ENCODE results near the gene CLDN34. TPM values are rescaled to one million over a fixed set of nuclear protein-coding genes. Genes with fewer than 3 reads are reported as not detected.

CLDN34 gene
- total and polyA plus RNA-seq, 2 of the 13 experiments (the other 11 are each of a cell fraction or from before 2014, with no cell fraction given): not detected

- no peaks in the 10 kb centered on the region for H4K20me1 ChIP-seq (ENCODE audit: insufficient read depth, low read length)
- POLR2A ChIA-PET: no interaction called here
- intact Hi-C loops (cut with micrococcal nuclease; ENCODE audit: unreplicated experiment): no loop called here
These were observed 18.8 kb upstream of the CLDN34 start for GRCh38 chrX:9948406-9948805.

More at GRCh38 chrX:9948406-9948805, 18.8 kb upstream of the CLDN34 start:
- peaks cover 10% of the 10 kb centered on the region for H3K4me1 ChIP-seq (ENCODE audit: insufficient read depth, low read length)
- H3K9ac ChIP-seq (ENCODE audit: insufficient read depth, low read depth, low read length): no peak overlapping the region
- ATAC-seq: no peak
- no TSS peak for BruUV-seq (replicated peaks)
- H3K79me2 ChIP-seq (ENCODE audit: insufficient read depth, low read length): no peaks in the 10 kb centered on the region
- 80% methylated on average over 3 of the region's 9 CpGs for whole genome bisulfite sequencing (ENCODE audit: low lambda C conversion rate)
- in situ Hi-C loops (cut with HindIII; ENCODE audit: extremely low pct_ligation_motif_present, low pct_unique_long_range_greater_than_20kb): no loop called here
- H3K36me3 ChIP-seq (replicated peaks in 1 of 2; ENCODE audit: control insufficient read depth in 1 of 2, insufficient read depth in 2 of 2, low read length in 2 of 2): 0 out of 5 replicates have a peak, but pooled peaks cover 0 to 1% of the 10 kb centered on the region in 2 experiments
- no peak for DNase-seq (ENCODE audit: low spot score)
- H3K9me3 ChIP-seq (ENCODE audit: low read length): no peaks in the 10 kb centered on the region; the same call in 1 of the 2 replicates
- FAIRE-seq: no peak
- no peak overlapping the region for H3K4me2 ChIP-seq (ENCODE audit: low read depth, low read length)
- TF ChIP-seq SRSF4 (IDR thresholded peaks at IDR 0.05; ENCODE audit: low read depth, low read length, poor library complexity, severe bottlenecking) (no peak), HDAC6 (IDR thresholded peaks at IDR 0.05; ENCODE audit: low read depth, low read length) (no peak), ZNF644 (CRISPR knock-in tag; IDR thresholded peaks at IDR 0.05; ENCODE audit: low read depth) (no peak), ZNF572 (CRISPR knock-in tag; IDR thresholded peaks at IDR 0.05) (no peak), SMYD3 (CRISPR knock-in tag; IDR thresholded peaks at IDR 0.05) (no peak), SNAPC5 (CRISPR knock-in tag; IDR thresholded peaks at IDR 0.05; ENCODE audit: borderline replicate concordance) (no peak), USF2 (IDR thresholded peaks at IDR 0.05; ENCODE audit: low read depth, low read length) (no peak), USF2 (CRISPR knock-in tag; IDR thresholded peaks at IDR 0.05; ENCODE audit: borderline replicate concordance) (no peak)
- H3K27ac ChIP-seq (ENCODE audit: extremely low read length, insufficient read depth, low read length): no peak overlapping the region
- CTCF ChIA-PET (ENCODE audit: low intra/inter-chr PET ratio, low total read pairs): no interaction called here
- H2AFZ ChIP-seq (ENCODE audit: low read length): no peak overlapping the region
- no peak overlapping the region for H3K4me3 ChIP-seq (replicated peaks in 1 of 3; ENCODE audit: insufficient read depth in 1 of 3, low read depth in 2 of 3, low read length in 3 of 3)
- H3K27me3 ChIP-seq (ENCODE audit: control insufficient read depth in 1 of 2, insufficient read depth in 2 of 2, low read length in 2 of 2): no peaks in the 10 kb centered on the region
